HEK293T (cell line): ENCODE measurements around the gene GAREM1.

Experiments
- CTCF ChIA-PET: fragments of 350-600 bp; formaldehyde crosslinking; extraction: SDS; loops from one replicate; lab custom pipeline; 2021; ENCODE audit warnings: antibody characterized with exemption, inconsistent platforms; lab: Yijun Ruan, JAX
- POLR2A ChIA-PET: fragments of 350-600 bp; formaldehyde crosslinking; extraction: SDS; loops from one replicate; lab custom pipeline; 2020; ENCODE audit warnings: antibody characterized with exemption, inconsistent platforms; lab: Yijun Ruan, JAX
- DNase-seq: peaks from one replicate; pipeline ENCODE4 v3.0.0; 2012; ENCODE audit warnings: mixed read lengths; ENCODE audit errors: extremely low spot score
- ARNT ChIP-seq: fragments of 450-650 bp; IDR thresholded peaks from 2 replicates; pipeline ENCODE4 v1.6.1; 2017; ENCODE audit warnings: mild to moderate bottlenecking
- BHLHE40 ChIP-seq: fragments of 450-650 bp; IDR thresholded peaks from 2 replicates; pipeline ENCODE4 v1.6.1; 2016; ENCODE audit warnings: mild to moderate bottlenecking, moderate library complexity, borderline replicate concordance
- CTBP1 ChIP-seq: fragments of 450-650 bp; IDR thresholded peaks from 2 replicates; pipeline ENCODE4 v1.6.1; 2016; ENCODE audit warnings: borderline replicate concordance
- ELF4 ChIP-seq: fragments of 450-650 bp; IDR thresholded peaks from 2 replicates; pipeline ENCODE4 v1.6.1; 2017; ENCODE audit warnings: antibody characterized with exemption
- FOXA1 ChIP-seq: fragments of 450-650 bp; IDR thresholded peaks from 2 replicates; pipeline ENCODE4 v1.6.1; 2016; ENCODE audit warnings: mild to moderate bottlenecking
- FOXK2 ChIP-seq: fragments of 450-650 bp; IDR thresholded peaks from 2 replicates; pipeline ENCODE4 v1.6.1; 2016; ENCODE audit warnings: mild to moderate bottlenecking
- FOXM1 ChIP-seq: fragments of 450-650 bp; IDR thresholded peaks from 2 replicates; pipeline ENCODE4 v1.6.1; 2017; ENCODE audit warnings: mild to moderate bottlenecking, borderline replicate concordance
- HDGF ChIP-seq: fragments of 450-650 bp; IDR thresholded peaks from 2 replicates; pipeline ENCODE4 v1.6.1; 2017; ENCODE audit warnings: antibody characterized with exemption, borderline replicate concordance
- L3MBTL2 ChIP-seq: fragments of 450-650 bp; conservative IDR thresholded peaks from 2 replicates; pipeline ENCODE4 v1.6.1; 2016; ENCODE audit warnings: mild to moderate bottlenecking
- LEF1 ChIP-seq: fragments of 450-650 bp; IDR thresholded peaks from 2 replicates; pipeline ENCODE4 v1.6.1; 2017; ENCODE audit warnings: mild to moderate bottlenecking, borderline replicate concordance
- NFRKB ChIP-seq: fragments of 450-650 bp; IDR thresholded peaks from 2 replicates; pipeline ENCODE4 v1.6.1; 2016; ENCODE audit warnings: mild to moderate bottlenecking, moderate library complexity
- PKNOX1 ChIP-seq: fragments of 450-650 bp; IDR thresholded peaks from 2 replicates; pipeline ENCODE4 v1.6.1; 2016
- SP1 ChIP-seq: fragments of 450-650 bp; IDR thresholded peaks from 2 replicates; pipeline ENCODE4 v1.6.1; 2017
- SUZ12 ChIP-seq: fragments of 450-650 bp; IDR thresholded peaks from 2 replicates; pipeline ENCODE4 v1.6.1; 2016; ENCODE audit warnings: mild to moderate bottlenecking
- TARDBP ChIP-seq: fragments of 450-650 bp; IDR thresholded peaks from 2 replicates; pipeline ENCODE4 v1.6.1; 2016
- ZNF384 ChIP-seq: fragments of 450-650 bp; IDR thresholded peaks from 2 replicates; pipeline ENCODE4 v1.6.1; 2016

The GAREM1 gene

DNA sequence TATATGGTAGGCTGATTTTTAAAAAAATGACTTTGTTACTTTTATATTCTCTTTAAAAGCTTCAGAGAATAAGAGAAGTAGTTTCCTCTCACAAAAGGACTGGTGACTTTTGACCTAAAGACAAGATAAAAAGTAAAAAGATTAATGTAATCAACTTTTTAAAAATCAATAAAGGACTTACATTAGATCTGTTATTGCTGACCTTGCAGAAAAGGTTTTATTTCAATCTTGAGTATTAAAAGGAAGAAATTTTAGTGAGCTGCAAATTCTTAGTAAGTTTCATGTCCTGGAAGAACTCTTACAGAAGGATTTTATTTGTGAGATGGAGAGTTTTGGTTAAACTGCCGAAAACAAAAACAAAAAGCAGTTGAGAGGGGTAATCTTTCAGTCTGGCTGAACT lies 2.2 kb upstream of the GAREM1 start:
- DNase-seq, result no peak
- ChIA-PET CTCF (interaction anchor here (0.6 to 1.6 kb wide), 4 partner anchors 28 to 246 kb away, joined by 3 to 9 read pairs (median 5); no protein-coding TSS in a partner anchor), POLR2A (interaction anchor here (0.9 kb wide), 1 partner anchor 36 kb away, joined by 3 read pairs; no protein-coding TSS in a partner anchor)
- TF ChIP-seq TARDBP (no peak), L3MBTL2 (no peak), NFRKB (no peak), FOXA1 (no peak), ARNT (no peak), BHLHE40 (no peak), HDGF (no peak), LEF1 (no peak), FOXK2 (no peak), ZNF384 (no peak), FOXM1 (no peak)

DNA sequence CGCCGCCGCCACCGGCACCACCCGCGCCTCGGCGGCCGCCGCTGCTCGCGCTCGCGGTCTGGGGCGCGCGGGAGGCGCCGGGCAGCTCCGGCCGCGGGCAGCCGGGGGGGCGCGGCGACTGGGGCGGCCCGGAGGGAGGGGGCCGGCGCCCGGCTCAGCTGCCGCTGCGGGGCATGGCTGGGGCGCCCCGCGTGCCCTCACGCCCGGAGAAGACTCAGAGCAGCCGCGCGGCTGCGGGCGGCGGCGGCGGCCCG lies 295 bp downstream of the GAREM1 start:
- TF ChIP-seq HDGF (no peak), SP1 (no peak), TARDBP (no peak), ELF4 (no peak), SUZ12 (no peak), CTBP1 (no peak), ARNT (no peak)
- no peak for DNase-seq
- ChIA-PET CTCF (interaction anchor here (0.6 to 4.5 kb wide), 27 partner anchors 10 to 491 kb away, joined by 3 to 42 read pairs (median 4); no protein-coding TSS in a partner anchor), POLR2A (interaction anchor here (0.5 to 4.2 kb wide), 47 partner anchors 10 to 527 kb away, joined by 3 to 20 read pairs (median 5); partner anchors contain the start of genes RNF125 and TRAPPC8)

GRCh38 chr18:32469691-32470459 lies 807 bp downstream of the GAREM1 start:
- DNase-seq, result peak; percentile 64
- ChIA-PET POLR2A (interaction anchor here (0.9 to 4.2 kb wide), 28 partner anchors 9 to 377 kb away, joined by 3 to 19 read pairs (median 5); partner anchors contain the start of gene RNF138), CTCF (interaction anchor here (0.6 to 4.5 kb wide), 20 partner anchors 8 to 312 kb away, joined by 3 to 42 read pairs (median 8); no protein-coding TSS in a partner anchor)
- no peak for TF ChIP-seq ELF4
- no peak for TF ChIP-seq SUZ12
- no peak for TF ChIP-seq FOXK2
- no peak for TF ChIP-seq PKNOX1
- TF ChIP-seq NFRKB, result no peak
- peak; percentile 47; the same call in 1 of the 2 replicates for TF ChIP-seq CTBP1
- no peak for TF ChIP-seq LEF1
- no peak for TF ChIP-seq FOXA1
- no peak for TF ChIP-seq TARDBP

GRCh38 chr18:32469190-32469651 lies 1.5 kb downstream of the GAREM1 start:
- CTCF ChIA-PET, result interaction anchor here (0.6 to 4.5 kb wide), 17 partner anchors 8 to 826 kb away, joined by 3 to 42 read pairs (median 6); no protein-coding TSS in a partner anchor
- peak; percentile 70 for DNase-seq
- POLR2A ChIA-PET, result interaction anchor here (0.9 to 4.2 kb wide), 9 partner anchors 9 to 377 kb away, joined by 3 to 19 read pairs (median 3); partner anchors contain the start of gene RNF138
- TF ChIP-seq SP1 (no peak), L3MBTL2 (no peak), FOXK2 (no peak), HDGF (no peak), LEF1 (no peak)

GRCh38 chr18:32468147-32468845 lies 2.4 kb downstream of the GAREM1 start:
- ChIA-PET CTCF (interaction anchor here (0.7 to 4.5 kb wide), 11 partner anchors 7 to 825 kb away, joined by 4 to 42 read pairs (median 10); no protein-coding TSS in a partner anchor), POLR2A (interaction anchor here (0.9 to 4.2 kb wide), 5 partner anchors 8 to 376 kb away, joined by 3 to 19 read pairs (median 3); partner anchors contain the start of gene RNF138)
- TF ChIP-seq L3MBTL2 (no peak), FOXK2 (no peak), TARDBP (no peak), SP1 (no peak), SUZ12 (no peak), BHLHE40 (no peak), FOXM1 (no peak), HDGF (no peak), ARNT (no peak), ELF4 (no peak), ZNF384 (no peak), FOXA1 (no peak), CTBP1 (no peak), PKNOX1 (no peak), LEF1 (no peak), NFRKB (no peak)

GRCh38 chr18:32461709-32462272 lies 8.9 kb downstream of the GAREM1 start:
- no peak for DNase-seq
- no peak for TF ChIP-seq SP1
- ChIA-PET CTCF (interaction anchor here (0.9 to 2.5 kb wide), 3 partner anchors 8 to 104 kb away, joined by 3 to 19 read pairs (median 3); partner anchors contain the start of gene GAREM1), POLR2A (interaction anchor here (0.6 to 2.9 kb wide), 2 partner anchors 8 to 112 kb away, joined by 3 to 19 read pairs; partner anchors contain the start of gene GAREM1)

More at GRCh38 chr18:32468147-32468845, 2.4 kb downstream of the GAREM1 start:
- DNase-seq, result no peak
